ENCODE data around the gene PCNX1. TPM values are rescaled to one million over a fixed set of nuclear protein-coding genes. Genes with fewer than 3 reads are reported as not detected.

PCNX1 gene
- total and polyA plus RNA-seq, 4 donors, result 5.2 to 103 (median 37.9) TPM

DNA sequence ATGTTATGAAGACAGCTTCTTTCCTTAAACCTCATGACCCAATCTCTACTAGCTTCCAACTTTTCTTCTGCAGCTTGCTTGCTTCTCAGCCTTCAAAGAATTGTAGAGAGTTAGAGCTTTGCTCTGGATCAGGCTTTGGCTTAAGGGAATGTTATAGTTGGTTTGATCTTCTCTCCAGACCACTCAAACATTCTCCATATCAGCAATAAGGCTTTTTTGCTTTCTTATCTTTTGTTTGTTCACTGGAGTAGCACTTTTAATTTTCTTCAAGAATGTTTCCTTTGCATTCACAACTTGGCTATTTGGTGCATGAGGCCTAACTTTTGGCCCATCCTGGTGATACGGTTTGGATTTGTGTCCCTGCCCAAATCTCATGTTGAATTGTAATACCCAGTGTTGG, 163.8 kb downstream of the PCNX1 start:
- DNase-seq (peak in 2 of 3 donors; percentile 9 to 47), ATAC-seq (ENCODE audit: insufficient read depth, low FRiP score) (no peak)
- H3K36me3 ChIP-seq (ENCODE audit: control insufficient read depth in 4 of 4, insufficient read depth in 4 of 4, low read length in 4 of 4), result peaks cover 16 to 32% (median 27%) of the 10 kb centered on the region in 4 donors
- peaks cover 0 to 2% (median 0%) of the 10 kb centered on the region in 5 donors for H3K4me1 ChIP-seq (ENCODE audit: control insufficient read depth in 5 of 5, insufficient read depth in 5 of 5, low read length in 5 of 5)
- WGBS, 2 donors, result 71 to 88% methylated on average over 1 of the region's 1 CpG
- H3K4me3 ChIP-seq, result no peak overlapping the region
- H3K27ac ChIP-seq (ENCODE audit: low read depth in 1 of 2, low read length in 1 of 2), result no peak overlapping the region
- no peak overlapping the region for H3K9ac ChIP-seq (ENCODE audit: insufficient read depth in 1 of 2, low read length in 2 of 2)
- H3K27me3 ChIP-seq (ENCODE audit: control insufficient read depth in 3 of 3, insufficient read depth in 3 of 3, low read length in 2 of 3), result no peaks in the 10 kb centered on the region
- TF ChIP-seq, protein P1, sequence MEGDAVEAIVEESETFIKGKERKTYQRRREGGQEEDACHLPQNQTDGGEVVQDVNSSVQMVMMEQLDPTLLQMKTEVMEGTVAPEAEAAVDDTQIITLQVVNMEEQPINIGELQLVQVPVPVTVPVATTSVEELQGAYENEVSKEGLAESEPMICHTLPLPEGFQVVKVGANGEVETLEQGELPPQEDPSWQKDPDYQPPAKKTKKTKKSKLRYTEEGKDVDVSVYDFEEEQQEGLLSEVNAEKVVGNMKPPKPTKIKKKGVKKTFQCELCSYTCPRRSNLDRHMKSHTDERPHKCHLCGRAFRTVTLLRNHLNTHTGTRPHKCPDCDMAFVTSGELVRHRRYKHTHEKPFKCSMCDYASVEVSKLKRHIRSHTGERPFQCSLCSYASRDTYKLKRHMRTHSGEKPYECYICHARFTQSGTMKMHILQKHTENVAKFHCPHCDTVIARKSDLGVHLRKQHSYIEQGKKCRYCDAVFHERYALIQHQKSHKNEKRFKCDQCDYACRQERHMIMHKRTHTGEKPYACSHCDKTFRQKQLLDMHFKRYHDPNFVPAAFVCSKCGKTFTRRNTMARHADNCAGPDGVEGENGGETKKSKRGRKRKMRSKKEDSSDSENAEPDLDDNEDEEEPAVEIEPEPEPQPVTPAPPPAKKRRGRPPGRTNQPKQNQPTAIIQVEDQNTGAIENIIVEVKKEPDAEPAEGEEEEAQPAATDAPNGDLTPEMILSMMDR (IDR thresholded peaks at IDR 0.05; ENCODE audit: control extremely low read depth, extremely low read depth), result no peak
- no peaks in the 10 kb centered on the region for H3K9me3 ChIP-seq (ENCODE audit: control insufficient read depth in 4 of 4, insufficient read depth in 3 of 4, low read length in 3 of 4)

DNA sequence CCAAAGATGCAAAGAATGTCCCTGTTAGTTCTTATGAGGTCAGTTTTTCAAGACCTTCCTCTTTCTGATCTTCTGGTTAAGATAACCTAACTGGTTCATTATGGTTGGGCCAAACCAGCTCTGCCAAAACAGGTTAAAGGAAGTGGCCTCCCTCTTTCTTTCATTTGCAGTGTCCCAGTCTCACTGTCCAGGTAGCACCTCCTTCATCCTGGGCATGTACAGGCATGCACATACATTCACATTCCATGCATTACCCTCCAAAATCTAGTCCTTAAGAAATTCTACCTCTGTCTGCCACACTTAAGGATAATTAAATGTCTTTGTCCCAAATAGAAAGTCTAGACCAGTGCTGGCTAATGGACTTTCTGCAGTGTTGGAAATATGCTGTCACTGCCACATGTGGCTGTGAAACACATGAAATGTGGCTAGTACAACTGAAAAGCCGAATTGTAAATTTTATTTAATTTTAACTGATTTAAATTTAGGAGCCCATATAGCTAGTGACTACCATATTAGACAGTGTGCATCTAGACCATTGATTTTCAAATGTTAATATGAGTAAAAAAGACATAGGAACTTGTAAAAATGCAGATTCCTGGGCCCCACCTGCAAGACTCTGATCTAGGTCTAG, 169.3 kb downstream of the PCNX1 start:
- DNase-seq (no peak), ATAC-seq (ENCODE audit: insufficient read depth, low FRiP score) (no peak)
- H3K27me3 ChIP-seq (ENCODE audit: control insufficient read depth in 3 of 3, insufficient read depth in 3 of 3, low read length in 2 of 3), result no peaks in the 10 kb centered on the region
- H3K36me3 ChIP-seq (ENCODE audit: control insufficient read depth in 4 of 4, insufficient read depth in 4 of 4, low read length in 4 of 4), result peaks cover 24 to 49% (median 43%) of the 10 kb centered on the region in 4 donors
- TF ChIP-seq, protein P1 (IDR thresholded peaks at IDR 0.05; ENCODE audit: control extremely low read depth, extremely low read depth), result no peak
- WGBS, 2 donors, result 93 to 100% methylated on average over 1 of the region's 1 CpG
- no peak overlapping the region for H3K4me3 ChIP-seq
- H3K9ac ChIP-seq (ENCODE audit: insufficient read depth in 1 of 2, low read length in 2 of 2), result no peak overlapping the region
- no peak overlapping the region for H3K27ac ChIP-seq (ENCODE audit: low read depth in 1 of 2, low read length in 1 of 2)
- peaks cover 0 to 10% (median 4%) of the 10 kb centered on the region in 4 donors for H3K9me3 ChIP-seq (ENCODE audit: control insufficient read depth in 4 of 4, insufficient read depth in 3 of 4, low read length in 3 of 4)
- no peaks in the 10 kb centered on the region for H3K4me1 ChIP-seq (ENCODE audit: control insufficient read depth in 5 of 5, insufficient read depth in 5 of 5, low read length in 5 of 5)

DNA sequence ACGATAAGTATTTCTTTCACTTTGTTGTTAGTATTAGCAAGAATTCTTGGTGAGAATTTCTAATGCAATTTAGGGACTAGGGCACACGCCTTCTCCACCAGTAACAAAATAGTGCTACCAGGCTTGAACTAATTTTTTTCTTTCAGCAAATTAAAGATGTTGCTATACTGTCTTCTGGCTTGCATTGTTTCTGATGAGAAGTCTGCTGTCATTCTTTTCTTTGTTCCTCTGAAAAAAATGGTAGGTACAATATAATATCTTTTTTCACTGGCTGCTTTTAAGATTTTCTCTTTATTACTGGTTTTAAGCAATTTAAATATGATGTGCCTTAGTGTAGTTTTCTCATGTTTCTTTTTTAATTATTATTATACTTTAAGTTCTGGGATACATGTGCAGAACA, 171.2 kb downstream of the PCNX1 start:
- no peaks in the 10 kb centered on the region for H3K4me1 ChIP-seq (ENCODE audit: control insufficient read depth in 5 of 5, insufficient read depth in 5 of 5, low read length in 5 of 5)
- H3K36me3 ChIP-seq (ENCODE audit: control insufficient read depth in 4 of 4, insufficient read depth in 4 of 4, low read length in 4 of 4), result peaks cover 22 to 42% (median 38%) of the 10 kb centered on the region in 4 donors
- TF ChIP-seq, protein P1 (IDR thresholded peaks at IDR 0.05; ENCODE audit: control extremely low read depth, extremely low read depth), result no peak
- no peak overlapping the region for H3K27ac ChIP-seq (ENCODE audit: low read depth in 1 of 2, low read length in 1 of 2)
- no peak for ATAC-seq (ENCODE audit: insufficient read depth, low FRiP score)
- WGBS, 2 donors, result 98% methylated on average over 2 of the region's 2 CpGs
- no peak overlapping the region for H3K9ac ChIP-seq (ENCODE audit: insufficient read depth in 1 of 2, low read length in 2 of 2)
- H3K27me3 ChIP-seq (ENCODE audit: control insufficient read depth in 3 of 3, insufficient read depth in 3 of 3, low read length in 2 of 3), result no peaks in the 10 kb centered on the region
- H3K9me3 ChIP-seq (ENCODE audit: control insufficient read depth in 4 of 4, insufficient read depth in 3 of 4, low read length in 3 of 4), result peaks cover 0 to 10% (median 4%) of the 10 kb centered on the region in 4 donors
- no peak for DNase-seq
- H3K4me3 ChIP-seq, result no peak overlapping the region

DNA sequence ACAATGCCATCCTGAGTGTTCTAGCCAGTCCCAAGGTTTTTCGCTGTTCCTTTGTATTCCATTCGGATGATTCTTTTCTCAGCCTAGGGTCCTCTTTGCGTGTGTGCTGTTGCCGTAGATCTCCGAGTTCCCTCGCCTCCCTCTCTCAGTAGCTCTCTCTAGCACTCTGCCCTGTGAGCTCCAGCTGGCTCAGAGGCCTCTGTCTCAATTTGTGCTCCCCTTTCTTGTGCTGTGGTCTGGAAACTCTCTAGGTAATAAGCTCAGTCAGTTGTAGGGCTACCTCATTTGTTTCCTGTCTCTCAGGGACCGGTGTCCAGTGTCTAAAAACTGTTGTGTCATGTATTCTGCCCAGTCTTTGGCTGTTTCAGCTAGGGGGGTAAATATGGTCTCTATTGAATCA, 179.3 kb downstream of the PCNX1 start:
- Histone ChIP-seq H3K27ac (ENCODE audit: low read depth in 1 of 2, low read length in 1 of 2) (no peak overlapping the region), H3K36me3 (ENCODE audit: control insufficient read depth in 4 of 4, insufficient read depth in 4 of 4, low read length in 4 of 4) (peaks cover 11 to 19% (median 15%) of the 10 kb centered on the region in 4 donors), H3K9me3 (ENCODE audit: control insufficient read depth in 4 of 4, insufficient read depth in 3 of 4, low read length in 3 of 4) (no peaks in the 10 kb centered on the region), H3K9ac (ENCODE audit: insufficient read depth in 1 of 2, low read length in 2 of 2) (no peak overlapping the region), H3K4me3 (no peak overlapping the region), H3K27me3 (ENCODE audit: control insufficient read depth in 3 of 3, insufficient read depth in 3 of 3, low read length in 2 of 3) (no peaks in the 10 kb centered on the region), H3K4me1 (ENCODE audit: control insufficient read depth in 5 of 5, insufficient read depth in 5 of 5, low read length in 5 of 5) (no peaks in the 10 kb centered on the region)
- 95 to 97% methylated on average over 7 of the region's 7 CpGs for WGBS, 2 donors
- TF ChIP-seq, protein P1 (IDR thresholded peaks at IDR 0.05; ENCODE audit: control extremely low read depth, extremely low read depth), result no peak
- ATAC-seq (ENCODE audit: insufficient read depth, low FRiP score) (no peak), DNase-seq (no peak)
